HG03095 (cell line): ENCODE measurements around the gene ACSL4.

Experiments used
- ATAC-seq: cut with Tn5 transposase; IDR thresholded peaks from one replicate; pipeline ENCODE4 v1.9.1; 2021; ENCODE audit warnings: moderate library complexity; ENCODE audit not compliant: unreplicated experiment

Gene ACSL4

DNA sequence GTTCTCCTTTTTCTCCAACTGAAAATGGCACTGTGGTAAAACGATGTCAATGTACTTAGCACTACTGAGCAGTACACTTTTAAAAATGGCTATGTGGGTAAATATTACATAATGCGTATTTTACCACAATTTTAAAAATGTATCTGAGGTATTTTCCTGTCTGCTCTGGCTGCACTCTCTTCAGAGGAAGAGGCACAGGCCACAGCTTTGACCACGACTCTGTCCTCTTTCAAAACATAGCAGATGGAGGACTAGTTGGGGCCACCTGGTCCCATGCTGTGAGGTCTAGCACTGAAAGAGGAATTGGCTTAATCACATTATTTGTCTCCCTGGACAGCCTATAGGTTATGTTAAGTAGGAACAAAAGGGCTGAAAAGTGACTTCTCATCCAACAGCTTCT lies 113.3 kb downstream of the ACSL4 start:
- no peak for ATAC-seq

GRCh38 chrX:109614951-109615350 lies 118.1 kb downstream of the ACSL4 start:
- no peak for ATAC-seq

- no peak for ATAC-seq
Measured at GRCh38 chrX:109601486-109601885, 131.6 kb downstream of the ACSL4 start.

- no peak for ATAC-seq
Measured at GRCh38 chrX:109600237-109600651, 132.8 kb downstream of the ACSL4 start.

DNA sequence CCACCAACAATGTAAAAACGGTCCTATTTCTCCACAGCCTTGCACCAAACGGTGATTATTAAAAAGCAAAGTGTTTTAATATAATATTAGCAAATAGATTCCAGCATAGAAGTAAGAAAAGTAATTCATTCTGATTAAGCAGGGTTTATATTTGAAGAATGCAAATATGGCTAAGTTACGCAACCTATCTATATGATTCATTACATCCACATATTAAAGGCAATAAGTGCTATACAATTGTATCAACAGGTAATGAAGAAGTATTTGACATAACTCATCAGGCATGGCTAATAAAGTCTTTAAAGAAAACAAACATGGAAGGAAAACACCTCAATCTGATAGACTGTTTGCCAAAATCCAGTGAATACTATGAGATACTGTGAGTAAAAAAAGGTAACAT lies 137.0 kb downstream of the ACSL4 start:
- no peak for ATAC-seq
